ENCODE data around the gene UHMK1. TPM values are rescaled to one million over a fixed set of nuclear protein-coding genes. Genes with fewer than 3 reads are reported as not detected.
"Not testable (repeated sequence)": the region's sequence is repeated elsewhere in the genome, so short reads cannot be mapped to it uniquely, and the experiment has no call there.

UHMK1 gene
- total RNA-seq, 1 experiment from 2014 or later = 15.8 TPM

GRCh38 chr1:162458236-162458635 lies 39.4 kb upstream of the UHMK1 start:
- Histone ChIP-seq H3K9me3 (ENCODE audit: control insufficient read depth, low read depth, low read length) (no peaks in the 10 kb centered on the region), H2AK5ac (ENCODE audit: insufficient read length, low read length) (no peak overlapping the region), H3K27ac (ENCODE audit: insufficient read length, low read depth, low read length) (no peak overlapping the region), H2BK15ac (ENCODE audit: low read depth, low read length) (no peak overlapping the region), H4K20me1 (ENCODE audit: control insufficient read depth, insufficient read depth, insufficient read length) (no peaks in the 10 kb centered on the region), H2BK5ac (ENCODE audit: insufficient read length, low read length) (no peak overlapping the region), H2BK120ac (ENCODE audit: low read depth, low read length, poor library complexity, severe bottlenecking) (no peak overlapping the region), H3K23me2 (ENCODE audit: insufficient read length, low read depth, low read length, poor library complexity, severe bottlenecking) (no peaks in the 10 kb centered on the region), H2AFZ (ENCODE audit: low read length) (no peak overlapping the region), H3T11ph (ENCODE audit: low read length) (no peak overlapping the region), H4K5ac (ENCODE audit: insufficient read length, low read depth, low read length) (no peak overlapping the region), H3K14ac (ENCODE audit: insufficient read depth, low read length) (no peak overlapping the region), H3K4me2 (ENCODE audit: insufficient read depth, insufficient read length, low read length) (no peak overlapping the region), H3K9ac (ENCODE audit: extremely low read depth, insufficient read length, low read length) (no peak overlapping the region), H3K27me3 (ENCODE audit: insufficient read depth, low read length) (no peaks in the 10 kb centered on the region), H4K8ac (replicated peaks; ENCODE audit: insufficient read length, low read depth, low read length) (no peak overlapping the region), H3K79me1 (ENCODE audit: insufficient read depth, low read depth, low read length, poor library complexity, severe bottlenecking) (no peaks in the 10 kb centered on the region), H3K79me2 (ENCODE audit: insufficient read depth, low read length) (no peaks in the 10 kb centered on the region), H3K18ac (ENCODE audit: insufficient read length, low read depth, low read length) (no peak overlapping the region), H4K91ac (ENCODE audit: insufficient read length, low read depth, low read length) (no peak overlapping the region), H2BK20ac (ENCODE audit: low read depth, low read length, poor library complexity, severe bottlenecking) (no peak overlapping the region), H2BK12ac (ENCODE audit: insufficient read length, low read depth, low read length) (no peak overlapping the region), H3K4me1 (ENCODE audit: insufficient read depth, low read length) (no peaks in the 10 kb centered on the region), H3K56ac (ENCODE audit: insufficient read length, low read depth, low read length) (no peak overlapping the region), H3K4ac (ENCODE audit: low read depth, low read length) (no peak overlapping the region), H3K23ac (ENCODE audit: insufficient read length, low read depth, low read length) (no peak overlapping the region)
- peaks cover 2 to 3% of the 10 kb centered on the region in 2 experiments; a peak in 4 of 5 replicates for H3K9me3 Mint-ChIP-seq
- H3K27me3 Mint-ChIP-seq (ENCODE audit: low read depth) = 0 out of 2 replicates have a peak, but pooled peaks cover under 1% of the 10 kb centered on the region
- no peak for DNase-seq
- peaks cover 2 to 3% of the 10 kb centered on the region in 2 experiments; a peak in 2 of 4 replicates for H3K4me1 Mint-ChIP-seq
- H3K4me3 Mint-ChIP-seq = no peak overlapping the region
- no peak for TF ChIP-seq CTCF (conservative IDR thresholded peaks at IDR 0.05)
- no CpG with 5 or more reads among the region's 5 CpGs for WGBS (ENCODE audit: extremely low coverage, insufficient read length, low lambda C conversion rate)
- no peaks in the 10 kb centered on the region for H3K36me3 Mint-ChIP-seq (ENCODE audit: insufficient read depth in 1 of 3, low read depth in 3 of 3)
- H3K27ac Mint-ChIP-seq = no peak overlapping the region

GRCh38 chr1:162462425-162462824 lies 35.2 kb upstream of the UHMK1 start:
- not testable (repeated sequence) for H2BK12ac ChIP-seq (ENCODE audit: insufficient read length, low read depth, low read length); H2AK5ac ChIP-seq (ENCODE audit: insufficient read length, low read length); H3K23me2 ChIP-seq (ENCODE audit: insufficient read length, low read depth, low read length, poor library complexity, severe bottlenecking); H3K14ac ChIP-seq (ENCODE audit: insufficient read depth, low read length); DNase-seq; H3K79me1 ChIP-seq (ENCODE audit: insufficient read depth, low read depth, low read length, poor library complexity, severe bottlenecking); H4K20me1 ChIP-seq (ENCODE audit: control insufficient read depth, insufficient read depth, insufficient read length); H3K56ac ChIP-seq (ENCODE audit: insufficient read length, low read depth, low read length); H4K5ac ChIP-seq (ENCODE audit: insufficient read length, low read depth, low read length); H3K27ac ChIP-seq (ENCODE audit: insufficient read length, low read depth, low read length); H3K27ac Mint-ChIP-seq; H2BK120ac ChIP-seq (ENCODE audit: low read depth, low read length, poor library complexity, severe bottlenecking); H3K18ac ChIP-seq (ENCODE audit: insufficient read length, low read depth, low read length); H3K27me3 ChIP-seq (ENCODE audit: insufficient read depth, low read length); H3K36me3 Mint-ChIP-seq (ENCODE audit: insufficient read depth in 1 of 3, low read depth in 3 of 3); H3K4me1 ChIP-seq (ENCODE audit: insufficient read depth, low read length); H2BK5ac ChIP-seq (ENCODE audit: insufficient read length, low read length); H3K4me3 Mint-ChIP-seq; H3K4me2 ChIP-seq (ENCODE audit: insufficient read depth, insufficient read length, low read length); H2BK15ac ChIP-seq (ENCODE audit: low read depth, low read length); H3K9me3 ChIP-seq (ENCODE audit: control insufficient read depth, low read depth, low read length); H4K8ac ChIP-seq (replicated peaks; ENCODE audit: insufficient read length, low read depth, low read length); H3T11ph ChIP-seq (ENCODE audit: low read length); H3K79me2 ChIP-seq (ENCODE audit: insufficient read depth, low read length); H3K4me1 Mint-ChIP-seq; H3K9ac ChIP-seq (ENCODE audit: extremely low read depth, insufficient read length, low read length); H4K91ac ChIP-seq (ENCODE audit: insufficient read length, low read depth, low read length); H3K23ac ChIP-seq (ENCODE audit: insufficient read length, low read depth, low read length); H2AFZ ChIP-seq (ENCODE audit: low read length); H3K4ac ChIP-seq (ENCODE audit: low read depth, low read length); H3K27me3 Mint-ChIP-seq (ENCODE audit: low read depth); H2BK20ac ChIP-seq (ENCODE audit: low read depth, low read length, poor library complexity, severe bottlenecking)
- peaks cover 7 to 11% of the 10 kb centered on the region in 2 experiments for H3K9me3 Mint-ChIP-seq
- WGBS (ENCODE audit: extremely low coverage, insufficient read length, low lambda C conversion rate) = no CpG with 5 or more reads among the region's 2 CpGs

Data from H9 (cell line).